ENCODE measurements around the gene CCDC188. TPM values are rescaled to one million over a fixed set of nuclear protein-coding genes. Genes with fewer than 3 reads are reported as not detected.

CCDC188 gene
- total and polyA plus RNA-seq, 2 of the 13 experiments (the other 11 are each of a cell fraction or from before 2014, with no cell fraction given): not detected

GRCh38 chr22:20130319-20130718, 20.5 kb downstream of the CCDC188 start:
- no peaks in the 10 kb centered on the region for H3K27me3 ChIP-seq (ENCODE audit: control insufficient read depth in 1 of 2, insufficient read depth in 2 of 2, low read length in 2 of 2)
- H3K4me1 ChIP-seq (ENCODE audit: insufficient read depth, low read length): peaks cover 45% of the 10 kb centered on the region
- H2AFZ ChIP-seq (ENCODE audit: low read length): no peak overlapping the region
- H3K4me3 ChIP-seq (replicated peaks in 1 of 3; ENCODE audit: insufficient read depth in 1 of 3, low read depth in 2 of 3, low read length in 3 of 3): peak overlapping the region; percentile 73 to 86 (median 84); a peak in 4 of 6 replicates
- FAIRE-seq: no peak
- ChIA-PET POLR2A (interaction anchor here (1.2 kb wide), 2 partner anchors 13 to 161 kb away, joined by 3 to 4 read pairs; partner anchors contain the start of gene TRMT2A), CTCF (ENCODE audit: low intra/inter-chr PET ratio, low total read pairs) (no interaction called here)
- H3K36me3 ChIP-seq (replicated peaks in 1 of 2; ENCODE audit: control insufficient read depth in 1 of 2, insufficient read depth in 2 of 2, low read length in 2 of 2): peaks cover 10 to 23% of the 10 kb centered on the region in 2 experiments
- in situ Hi-C loops (cut with HindIII; ENCODE audit: extremely low pct_ligation_motif_present, low pct_unique_long_range_greater_than_20kb): no loop called here
- H3K4me2 ChIP-seq (ENCODE audit: low read depth, low read length): peak overlapping the region; percentile 88
- no peak overlapping the region for H3K9ac ChIP-seq (ENCODE audit: insufficient read depth, low read depth, low read length)
- DNase-seq (ENCODE audit: low spot score): no peak
- H3K9me3 ChIP-seq (ENCODE audit: low read length): no peaks in the 10 kb centered on the region
- peaks cover 11% of the 10 kb centered on the region for H3K79me2 ChIP-seq (ENCODE audit: insufficient read depth, low read length)
- WGBS (ENCODE audit: low lambda C conversion rate): 0% methylated on average over 1 of the region's 3 CpGs
- peaks cover 3% of the 10 kb centered on the region; the same call in 1 of the 2 replicates for H4K20me1 ChIP-seq (ENCODE audit: insufficient read depth, low read length)
- no peak overlapping the region for H3K27ac ChIP-seq (ENCODE audit: extremely low read length, insufficient read depth, low read length)
- intact Hi-C loops (cut with micrococcal nuclease; ENCODE audit: unreplicated experiment): no loop called here
- BruUV-seq (replicated peaks): no TSS peak
- peak; percentile 22 for ATAC-seq
- TF ChIP-seq HNRNPL (IDR thresholded peaks at IDR 0.05; ENCODE audit: low read depth, low read length) (peak; percentile 67; the same call in 1 of the 2 replicates), ZNF318 (CRISPR knock-in tag; IDR thresholded peaks at IDR 0.05) (0 out of 2 replicates have a peak, but pooled peaks have one; percentile 40), HOXA3 (CRISPR knock-in tag; IDR thresholded peaks at IDR 0.05) (0 out of 2 replicates have a peak, but pooled peaks have one; percentile 20), ZNF513 (CRISPR knock-in tag; conservative IDR thresholded peaks at IDR 0.05) (no peak), HIC2 (CRISPR knock-in tag; IDR thresholded peaks at IDR 0.05; ENCODE audit: low read depth) (peak; percentile 75), RBM39 (IDR thresholded peaks at IDR 0.05; ENCODE audit: low read depth, low read length, poor library complexity, severe bottlenecking) (peak; percentile 11), ZNF563 (CRISPR knock-in tag; IDR thresholded peaks at IDR 0.05) (0 out of 2 replicates have a peak, but pooled peaks have one; percentile 26), ZNF280B (CRISPR knock-in tag; IDR thresholded peaks at IDR 0.05; ENCODE audit: borderline replicate concordance) (0 out of 2 replicates have a peak, but pooled peaks have one; percentile 41), ZNF782 (CRISPR knock-in tag; IDR thresholded peaks at IDR 0.05; ENCODE audit: borderline replicate concordance) (no peak)
